ENCODE data around the gene ARHGEF40. TPM values are rescaled to one million over a fixed set of nuclear protein-coding genes. Genes with fewer than 3 reads are reported as not detected.

ARHGEF40 gene
- total RNA-seq, 1 experiment from 2014 or later: 71.4 TPM

GRCh38 chr14:21101802-21102413, 31.8 kb downstream of the ARHGEF40 start:
- no peak overlapping the region for H4K91ac ChIP-seq (ENCODE audit: insufficient read length, low read depth, low read length)
- no peak overlapping the region for H2BK5ac ChIP-seq (ENCODE audit: insufficient read length, low read length)
- H2BK120ac ChIP-seq (ENCODE audit: low read depth, low read length, poor library complexity, severe bottlenecking): no peak overlapping the region
- H3K79me1 ChIP-seq (ENCODE audit: insufficient read depth, low read depth, low read length, poor library complexity, severe bottlenecking): peaks cover 2% of the 10 kb centered on the region
- no peak overlapping the region for H4K5ac ChIP-seq (ENCODE audit: insufficient read length, low read depth, low read length)
- Mint-ChIP-seq H3K4me1 (peaks cover 64 to 65% of the 10 kb centered on the region in 2 experiments), H3K36me3 (ENCODE audit: insufficient read depth in 1 of 3, low read depth in 3 of 3) (0 out of 7 replicates have a peak, but pooled peaks cover 0 to 3% (median 0%) of the 10 kb centered on the region in 3 experiments), H3K27ac (no peak overlapping the region; a peak in 3 of 7 replicates), H3K9me3 (no peaks in the 10 kb centered on the region; a peak in 1 of 5 replicates), H3K4me3 (peak overlapping the region; percentile 83 to 99), H3K27me3 (ENCODE audit: low read depth) (no peaks in the 10 kb centered on the region; the same call in 1 of the 2 replicates)
- no peak overlapping the region for H3K4ac ChIP-seq (ENCODE audit: low read depth, low read length)
- H3K79me2 ChIP-seq (ENCODE audit: insufficient read depth, low read length): peaks cover 4% of the 10 kb centered on the region; the same call in 1 of the 2 replicates
- H3K18ac ChIP-seq (ENCODE audit: insufficient read length, low read depth, low read length): no peak overlapping the region
- no peak for DNase-seq
- no peak overlapping the region for H3K23ac ChIP-seq (ENCODE audit: insufficient read length, low read depth, low read length)
- H3K27ac ChIP-seq (ENCODE audit: insufficient read length, low read depth, low read length): no peak overlapping the region
- H3K14ac ChIP-seq (ENCODE audit: insufficient read depth, low read length): no peak overlapping the region
- H4K20me1 ChIP-seq (ENCODE audit: control insufficient read depth, insufficient read depth, insufficient read length): peaks cover 3% of the 10 kb centered on the region
- no peak overlapping the region for H2AK5ac ChIP-seq (ENCODE audit: insufficient read length, low read length)
- H2AFZ ChIP-seq (ENCODE audit: low read length): no peak overlapping the region
- H3K4me2 ChIP-seq (ENCODE audit: insufficient read depth, insufficient read length, low read length): peak overlapping the region; percentile 89
- no peak overlapping the region for H2BK12ac ChIP-seq (ENCODE audit: insufficient read length, low read depth, low read length)
- peak overlapping the region; percentile 33 for H3K9ac ChIP-seq (ENCODE audit: extremely low read depth, insufficient read length, low read length)
- TF ChIP-seq, protein P1, sequence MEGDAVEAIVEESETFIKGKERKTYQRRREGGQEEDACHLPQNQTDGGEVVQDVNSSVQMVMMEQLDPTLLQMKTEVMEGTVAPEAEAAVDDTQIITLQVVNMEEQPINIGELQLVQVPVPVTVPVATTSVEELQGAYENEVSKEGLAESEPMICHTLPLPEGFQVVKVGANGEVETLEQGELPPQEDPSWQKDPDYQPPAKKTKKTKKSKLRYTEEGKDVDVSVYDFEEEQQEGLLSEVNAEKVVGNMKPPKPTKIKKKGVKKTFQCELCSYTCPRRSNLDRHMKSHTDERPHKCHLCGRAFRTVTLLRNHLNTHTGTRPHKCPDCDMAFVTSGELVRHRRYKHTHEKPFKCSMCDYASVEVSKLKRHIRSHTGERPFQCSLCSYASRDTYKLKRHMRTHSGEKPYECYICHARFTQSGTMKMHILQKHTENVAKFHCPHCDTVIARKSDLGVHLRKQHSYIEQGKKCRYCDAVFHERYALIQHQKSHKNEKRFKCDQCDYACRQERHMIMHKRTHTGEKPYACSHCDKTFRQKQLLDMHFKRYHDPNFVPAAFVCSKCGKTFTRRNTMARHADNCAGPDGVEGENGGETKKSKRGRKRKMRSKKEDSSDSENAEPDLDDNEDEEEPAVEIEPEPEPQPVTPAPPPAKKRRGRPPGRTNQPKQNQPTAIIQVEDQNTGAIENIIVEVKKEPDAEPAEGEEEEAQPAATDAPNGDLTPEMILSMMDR (conservative IDR thresholded peaks at IDR 0.05): no peak
- H3K4me1 ChIP-seq (ENCODE audit: insufficient read depth, low read length): peaks cover 13% of the 10 kb centered on the region
- H2BK20ac ChIP-seq (ENCODE audit: low read depth, low read length, poor library complexity, severe bottlenecking): no peak overlapping the region
- no CpG with 5 or more reads among the region's 8 CpGs for WGBS (ENCODE audit: extremely low coverage, insufficient read length, low lambda C conversion rate)
- H3K27me3 ChIP-seq (ENCODE audit: insufficient read depth, low read length): no peaks in the 10 kb centered on the region
- no peaks in the 10 kb centered on the region for H3K9me3 ChIP-seq (ENCODE audit: control insufficient read depth, low read depth, low read length)
- H4K8ac ChIP-seq (replicated peaks; ENCODE audit: insufficient read length, low read depth, low read length): no peak overlapping the region
- H3K23me2 ChIP-seq (ENCODE audit: insufficient read length, low read depth, low read length, poor library complexity, severe bottlenecking): peaks cover 24% of the 10 kb centered on the region
- no peak overlapping the region for H3K56ac ChIP-seq (ENCODE audit: insufficient read length, low read depth, low read length)
- no peak overlapping the region for H2BK15ac ChIP-seq (ENCODE audit: low read depth, low read length)
- H3T11ph ChIP-seq (ENCODE audit: low read length): no peak overlapping the region
